ENCODE measurements around the gene CTLA4.

CTLA4 gene

GRCh38 chr2:203841654-203842053, 25.9 kb upstream of the CTLA4 start:
- Mint-ChIP-seq H3K9me3 (no peaks in the 10 kb centered on the region), H3K27ac (no peak overlapping the region), H3K36me3 (no peaks in the 10 kb centered on the region), H3K4me3 (no peak overlapping the region), H3K27me3 (peaks cover 17% of the 10 kb centered on the region), H3K4me1 (peaks cover 3% of the 10 kb centered on the region)
- ATAC-seq (ENCODE audit: low read depth) (no peak), DNase-seq (ENCODE audit: low spot score in 2 of 2) (no peak)

- Mint-ChIP-seq H3K4me1 (peaks cover 3% of the 10 kb centered on the region), H3K36me3 (no peaks in the 10 kb centered on the region), H3K27ac (no peak overlapping the region), H3K9me3 (no peaks in the 10 kb centered on the region), H3K27me3 (peaks cover 17% of the 10 kb centered on the region), H3K4me3 (no peak overlapping the region)
- ATAC-seq (ENCODE audit: low read depth) (no peak), DNase-seq (ENCODE audit: low spot score in 2 of 2) (no peak)
These were observed 25.2 kb upstream of the CTLA4 start for GRCh38 chr2:203842373-203842772.

- Mint-ChIP-seq H3K27ac (no peak overlapping the region), H3K4me3 (no peak overlapping the region), H3K27me3 (peaks cover 11% of the 10 kb centered on the region), H3K9me3 (no peaks in the 10 kb centered on the region), H3K36me3 (no peaks in the 10 kb centered on the region), H3K4me1 (no peaks in the 10 kb centered on the region)
- ATAC-seq (ENCODE audit: low read depth) (no peak), DNase-seq (ENCODE audit: low spot score in 2 of 2) (no peak)
These were observed 21.0 kb upstream of the CTLA4 start for GRCh38 chr2:203846490-203847105.

GRCh38 chr2:203849010-203849409, 18.6 kb upstream of the CTLA4 start:
- no peaks in the 10 kb centered on the region for H3K9me3 Mint-ChIP-seq
- DNase-seq (ENCODE audit: low spot score in 2 of 2): no peak
- H3K27ac Mint-ChIP-seq: no peak overlapping the region
- ATAC-seq (ENCODE audit: low read depth): no peak
- H3K27me3 Mint-ChIP-seq: peaks cover 11% of the 10 kb centered on the region
- H3K36me3 Mint-ChIP-seq: no peaks in the 10 kb centered on the region
- H3K4me1 Mint-ChIP-seq: no peaks in the 10 kb centered on the region
- no peak overlapping the region for H3K4me3 Mint-ChIP-seq

GRCh38 chr2:203852760-203853159, 14.8 kb upstream of the CTLA4 start:
- H3K4me3 Mint-ChIP-seq: no peak overlapping the region
- ATAC-seq (ENCODE audit: low read depth): no peak
- no peaks in the 10 kb centered on the region for H3K9me3 Mint-ChIP-seq
- no peaks in the 10 kb centered on the region for H3K36me3 Mint-ChIP-seq
- no peak for DNase-seq (ENCODE audit: low spot score in 2 of 2)
- H3K27ac Mint-ChIP-seq: no peak overlapping the region
- H3K27me3 Mint-ChIP-seq: peaks cover 5% of the 10 kb centered on the region
- H3K4me1 Mint-ChIP-seq: no peaks in the 10 kb centered on the region

GRCh38 chr2:203853271-203853670, 14.3 kb upstream of the CTLA4 start:
- no peaks in the 10 kb centered on the region for H3K4me1 Mint-ChIP-seq
- DNase-seq (ENCODE audit: low spot score in 2 of 2) (no peak), ATAC-seq (ENCODE audit: low read depth) (no peak)
- H3K27ac Mint-ChIP-seq: no peak overlapping the region
- no peaks in the 10 kb centered on the region for H3K9me3 Mint-ChIP-seq
- H3K4me3 Mint-ChIP-seq: no peak overlapping the region
- H3K27me3 Mint-ChIP-seq: peaks cover 4% of the 10 kb centered on the region
- H3K36me3 Mint-ChIP-seq: no peaks in the 10 kb centered on the region

GRCh38 chr2:203853722-203854121, 13.8 kb upstream of the CTLA4 start:
- H3K4me3 Mint-ChIP-seq: no peak overlapping the region
- no peaks in the 10 kb centered on the region for H3K4me1 Mint-ChIP-seq
- no peak overlapping the region for H3K27ac Mint-ChIP-seq
- ATAC-seq (ENCODE audit: low read depth) (no peak), DNase-seq (ENCODE audit: low spot score in 2 of 2) (no peak)
- H3K9me3 Mint-ChIP-seq: no peaks in the 10 kb centered on the region
- peaks cover 4% of the 10 kb centered on the region for H3K27me3 Mint-ChIP-seq
- H3K36me3 Mint-ChIP-seq: no peaks in the 10 kb centered on the region

GRCh38 chr2:203855274-203855673, 12.3 kb upstream of the CTLA4 start:
- ATAC-seq (ENCODE audit: low read depth): no peak
- no peak for DNase-seq (ENCODE audit: low spot score in 2 of 2)
- H3K4me3 Mint-ChIP-seq: no peak overlapping the region
- H3K4me1 Mint-ChIP-seq: no peaks in the 10 kb centered on the region
- peaks cover 2% of the 10 kb centered on the region for H3K27me3 Mint-ChIP-seq
- no peaks in the 10 kb centered on the region for H3K36me3 Mint-ChIP-seq
- no peak overlapping the region for H3K27ac Mint-ChIP-seq
- H3K9me3 Mint-ChIP-seq: no peaks in the 10 kb centered on the region

GRCh38 chr2:203857656-203858055, 9.9 kb upstream of the CTLA4 start:
- no peak overlapping the region for H3K27ac Mint-ChIP-seq
- H3K27me3 Mint-ChIP-seq: peaks cover 4% of the 10 kb centered on the region
- ATAC-seq (ENCODE audit: low read depth) (no peak), DNase-seq (ENCODE audit: low spot score in 2 of 2) (no peak)
- no peaks in the 10 kb centered on the region for H3K9me3 Mint-ChIP-seq
- no peaks in the 10 kb centered on the region for H3K4me1 Mint-ChIP-seq
- H3K36me3 Mint-ChIP-seq: no peaks in the 10 kb centered on the region
- no peak overlapping the region for H3K4me3 Mint-ChIP-seq

- DNase-seq (ENCODE audit: low spot score in 2 of 2) (no peak), ATAC-seq (ENCODE audit: low read depth) (no peak)
- Mint-ChIP-seq H3K4me1 (no peaks in the 10 kb centered on the region), H3K4me3 (no peak overlapping the region), H3K27me3 (peaks cover 4% of the 10 kb centered on the region), H3K36me3 (no peaks in the 10 kb centered on the region), H3K9me3 (no peaks in the 10 kb centered on the region), H3K27ac (no peak overlapping the region)
These were observed 9.4 kb upstream of the CTLA4 start for GRCh38 chr2:203858176-203858575.

- DNase-seq (ENCODE audit: low spot score in 2 of 2): no peak
- Mint-ChIP-seq H3K36me3 (no peaks in the 10 kb centered on the region), H3K27me3 (peaks cover 4% of the 10 kb centered on the region), H3K4me3 (no peak overlapping the region), H3K27ac (no peak overlapping the region), H3K4me1 (no peaks in the 10 kb centered on the region), H3K9me3 (peaks cover 1% of the 10 kb centered on the region)
- ATAC-seq (ENCODE audit: low read depth): no peak
These were observed 8.4 kb upstream of the CTLA4 start for GRCh38 chr2:203859030-203859789.

- Mint-ChIP-seq H3K36me3 (no peaks in the 10 kb centered on the region), H3K9me3 (peaks cover 1% of the 10 kb centered on the region), H3K27ac (no peak overlapping the region), H3K4me3 (no peak overlapping the region), H3K27me3 (peaks cover 4% of the 10 kb centered on the region), H3K4me1 (no peaks in the 10 kb centered on the region)
- no peak for DNase-seq (ENCODE audit: low spot score in 2 of 2)
- ATAC-seq (ENCODE audit: low read depth): no peak
These were observed 6.4 kb upstream of the CTLA4 start for GRCh38 chr2:203861197-203861596.

GRCh38 chr2:203861607-203862006, 6.0 kb upstream of the CTLA4 start:
- ATAC-seq (ENCODE audit: low read depth) (no peak), DNase-seq (ENCODE audit: low spot score in 2 of 2) (no peak)
- Mint-ChIP-seq H3K4me3 (no peak overlapping the region), H3K4me1 (no peaks in the 10 kb centered on the region), H3K27ac (no peak overlapping the region), H3K9me3 (peaks cover 1% of the 10 kb centered on the region), H3K27me3 (peaks cover 4% of the 10 kb centered on the region), H3K36me3 (no peaks in the 10 kb centered on the region)

GRCh38 chr2:203869223-203870042, 1.9 kb downstream of the CTLA4 start:
- ATAC-seq (ENCODE audit: low read depth): no peak

More at GRCh38 chr2:203869223-203870042, 1.9 kb downstream of the CTLA4 start:
- H3K27ac Mint-ChIP-seq: no peak overlapping the region
- no peaks in the 10 kb centered on the region for H3K9me3 Mint-ChIP-seq
- no peak for DNase-seq (ENCODE audit: low spot score in 2 of 2)
- peaks cover 7% of the 10 kb centered on the region for H3K27me3 Mint-ChIP-seq
- H3K4me3 Mint-ChIP-seq: no peak overlapping the region
- H3K36me3 Mint-ChIP-seq: no peaks in the 10 kb centered on the region
- peaks cover 7% of the 10 kb centered on the region for H3K4me1 Mint-ChIP-seq
